Stimulated activated CD4-positive, alpha-beta T cell treated with anti-CD3 and anti-CD28 coated beads, Interleukin-4, amount 100 ng/mL, for 48 hours (primary cell): ENCODE data around the gene ISCU.

ENCODE experiments used
- DNase-seq, 2 donors: peaks; one replicate each; pipeline ENCODE4 v3.0.0-alpha.2; 2020; ENCODE audit warnings: low read depth in 2 of 2

ISCU gene

GRCh38 chr12:108562348-108563135, at the start of gene ISCU:
Gene ISCU (plus strand): TSS chr12:108562596. CDS start chr12:108562623, 27 bp downstream.
- peak; percentile 98 for DNase-seq

- DNase-seq, result no peak
Measured at GRCh38 chr12:108514468-108514972, 47.9 kb upstream of the ISCU start.

- DNase-seq, result peak; percentile 99 to 100
Measured at GRCh38 chr12:108514973-108515814, 47.2 kb upstream of the ISCU start, which contains the start of gene FICD. Gene FICD (plus strand): TSS chr12:108515277. CDS start chr12:108516973, 1,696 bp downstream.

- no peak for DNase-seq
Measured at GRCh38 chr12:108515916-108516315, 46.5 kb upstream of the ISCU start.

- no peak for DNase-seq
Measured at GRCh38 chr12:108516511-108517275, 45.7 kb upstream of the ISCU start.

- no peak for DNase-seq
Measured at GRCh38 chr12:108517288-108518100, 44.9 kb upstream of the ISCU start.

- DNase-seq, result no peak
Measured at GRCh38 chr12:108518101-108518715, 44.2 kb upstream of the ISCU start.

GRCh38 chr12:108518716-108519496, 43.5 kb upstream of the ISCU start:
- DNase-seq, result no peak

- DNase-seq, result no peak
Measured at GRCh38 chr12:108519558-108519957, 42.8 kb upstream of the ISCU start.

GRCh38 chr12:108523365-108523764, 39.0 kb upstream of the ISCU start:
- no peak for DNase-seq

GRCh38 chr12:108525681-108526080, 36.7 kb upstream of the ISCU start:
- no peak for DNase-seq

- DNase-seq, result no peak
Measured at GRCh38 chr12:108526482-108527165, 35.8 kb upstream of the ISCU start.

GRCh38 chr12:108527166-108527496, 35.3 kb upstream of the ISCU start:
- DNase-seq, result no peak

- DNase-seq, result no peak
Measured at GRCh38 chr12:108530161-108530560, 32.2 kb upstream of the ISCU start.

- DNase-seq, result no peak
Measured at GRCh38 chr12:108531929-108532848, 30.2 kb upstream of the ISCU start.

GRCh38 chr12:108538146-108538545, 24.2 kb upstream of the ISCU start:
- no peak for DNase-seq

- DNase-seq, result no peak
Measured at GRCh38 chr12:108538616-108539195, 23.7 kb upstream of the ISCU start.

- DNase-seq, result no peak
Measured at GRCh38 chr12:108542320-108542719, 20.1 kb upstream of the ISCU start.
